H9 (cell line): ENCODE measurements around the gene HUS1. TPM values are rescaled to one million over a fixed set of nuclear protein-coding genes. Genes with fewer than 3 reads are reported as not detected.

Experiments
- DNase-seq: peaks from one replicate; pipeline ENCODE4 v3.0.0-alpha.2; 2017
- H2AFZ ChIP-seq: one replicate; pipeline ENCODE4 v1.6.1; 2013; ENCODE audit warnings: mild to moderate bottlenecking, low read length, control low read depth, moderate library complexity
- H2AK5ac ChIP-seq: 2 replicates; pipeline ENCODE4 v1.6.1; 2013; ENCODE audit warnings: low read length, control low read depth, mixed read lengths; ENCODE audit not compliant: insufficient read length
- H2BK120ac ChIP-seq: one replicate; pipeline ENCODE4 v1.6.1; 2013; ENCODE audit warnings: low read depth, mild to moderate bottlenecking, low read length, control low read depth, inconsistent platforms; ENCODE audit not compliant: poor library complexity, severe bottlenecking
- H2BK12ac ChIP-seq: 2 replicates; pipeline ENCODE4 v1.6.1; 2013; ENCODE audit warnings: low read length, control low read depth, mixed read lengths, low read depth; ENCODE audit not compliant: insufficient read length
- H2BK15ac ChIP-seq: 2 replicates; pipeline ENCODE4 v1.6.1; 2013; ENCODE audit warnings: low read depth, low read length, control low read depth
- H2BK20ac ChIP-seq: one replicate; pipeline ENCODE4 v1.6.1; 2013; ENCODE audit warnings: low read depth, mild to moderate bottlenecking, low read length, control low read depth, inconsistent platforms; ENCODE audit not compliant: poor library complexity, severe bottlenecking
- H2BK5ac ChIP-seq: 2 replicates; pipeline ENCODE4 v1.6.1; 2013; ENCODE audit warnings: low read length, control low read depth, mixed read lengths; ENCODE audit not compliant: insufficient read length
- H3K14ac ChIP-seq: 2 replicates; pipeline ENCODE4 v1.6.1; 2013; ENCODE audit warnings: low read length, control low read depth; ENCODE audit not compliant: insufficient read depth
- H3K18ac ChIP-seq: 2 replicates; pipeline ENCODE4 v1.6.1; 2013; ENCODE audit warnings: low read depth, mild to moderate bottlenecking, mixed read lengths, low read length, control low read depth; ENCODE audit not compliant: insufficient read length
- H3K23ac ChIP-seq: 2 replicates; pipeline ENCODE4 v1.6.1; 2013; ENCODE audit warnings: low read length, control low read depth, mixed read lengths, low read depth; ENCODE audit not compliant: insufficient read length
- H3K23me2 ChIP-seq: 2 replicates; pipeline ENCODE4 v1.6.1; 2013; ENCODE audit warnings: low read depth, mild to moderate bottlenecking, mixed read lengths, low read length, control low read depth; ENCODE audit not compliant: insufficient read length, poor library complexity, severe bottlenecking
- H3K27ac ChIP-seq: 2 replicates; pipeline ENCODE4 v1.5.1; 2013; ENCODE audit warnings: low read length, control low read depth, mixed read lengths, low read depth; ENCODE audit not compliant: insufficient read length
- H3K27me3 ChIP-seq: 2 replicates; pipeline ENCODE4 v1.6.1; 2013; ENCODE audit warnings: low read length, control low read depth, inconsistent platforms; ENCODE audit not compliant: insufficient read depth
- H3K4ac ChIP-seq: 2 replicates; pipeline ENCODE4 v1.6.1; 2013; ENCODE audit warnings: low read depth, mild to moderate bottlenecking, control low read depth, inconsistent platforms, low read length, moderate library complexity
- H3K4me1 ChIP-seq: 2 replicates; pipeline ENCODE4 v1.6.1; 2013; ENCODE audit warnings: low read length, control low read depth, inconsistent platforms; ENCODE audit not compliant: insufficient read depth
- H3K4me2 ChIP-seq: 2 replicates; pipeline ENCODE4 v1.6.1; 2013; ENCODE audit warnings: low read length, control low read depth, mixed read lengths; ENCODE audit not compliant: insufficient read length, insufficient read depth
- H3K56ac ChIP-seq: 2 replicates; pipeline ENCODE4 v1.6.1; 2013; ENCODE audit warnings: low read depth, mild to moderate bottlenecking, mixed read lengths, low read length, control low read depth; ENCODE audit not compliant: insufficient read length
- H3K79me1 ChIP-seq: 2 replicates; pipeline ENCODE4 v1.6.1; 2013; ENCODE audit warnings: low read depth, mild to moderate bottlenecking, moderate library complexity, low read length, control low read depth, inconsistent platforms; ENCODE audit not compliant: insufficient read depth, poor library complexity, severe bottlenecking
- H3K79me2 ChIP-seq: 2 replicates; pipeline ENCODE4 v1.6.1; 2013; ENCODE audit warnings: low read length, control low read depth, inconsistent platforms; ENCODE audit not compliant: insufficient read depth
- H3K9ac ChIP-seq: 2 replicates; pipeline ENCODE4 v1.6.1; 2013; ENCODE audit warnings: low read length, control low read depth, mixed read lengths; ENCODE audit not compliant: insufficient read length; ENCODE audit errors: extremely low read depth
- H3K9me3 ChIP-seq: one replicate; pipeline ENCODE4 v1.6.1; 2013; ENCODE audit warnings: low read depth, low read length, inconsistent platforms; ENCODE audit not compliant: control insufficient read depth
- H3T11ph ChIP-seq: one replicate; pipeline ENCODE4 v1.6.1; 2013; ENCODE audit warnings: mild to moderate bottlenecking, low read length, control low read depth, inconsistent platforms
- H4K20me1 ChIP-seq: one replicate; pipeline ENCODE4 v1.6.1; 2013; ENCODE audit not compliant: control insufficient read depth, insufficient read length, insufficient read depth
- H4K5ac ChIP-seq: 2 replicates; pipeline ENCODE4 v1.6.1; 2013; ENCODE audit warnings: low read depth, mild to moderate bottlenecking, mixed read lengths, low read length, control low read depth; ENCODE audit not compliant: insufficient read length
- H4K8ac ChIP-seq: replicated peaks from 2 replicates; pipeline ENCODE4 v1.6.1; 2013; ENCODE audit warnings: low read length, control low read depth, mixed read lengths, low read depth; ENCODE audit not compliant: insufficient read length
- H4K91ac ChIP-seq: 2 replicates; pipeline ENCODE4 v1.6.1; 2013; ENCODE audit warnings: low read depth, mild to moderate bottlenecking, moderate library complexity, mixed read lengths, low read length, control low read depth; ENCODE audit not compliant: insufficient read length
- H3K27ac Mint-ChIP-seq, 3 experiments: 2 replicates in 2 of 3; 3 replicates in 1 of 3; pipeline ENCODE4 v1.8.0; 2020 to 2021; ENCODE audit warnings: mixed read lengths in 3 of 3, mild to moderate bottlenecking in 1 of 3, moderate library complexity in 1 of 3
- H3K27me3 Mint-ChIP-seq: 2 replicates; pipeline ENCODE4 v1.8.0; 2021; ENCODE audit warnings: low read depth, mild to moderate bottlenecking, moderate library complexity, mixed read lengths
- H3K36me3 Mint-ChIP-seq, 3 experiments: 2 replicates in 2 of 3; 3 replicates in 1 of 3; pipeline ENCODE4 v1.8.0; 2020 to 2021; ENCODE audit warnings: low read depth in 3 of 3, mixed read lengths in 3 of 3; ENCODE audit not compliant: insufficient read depth in 1 of 3
- H3K4me1 Mint-ChIP-seq, 2 experiments: 2 replicates each; pipeline ENCODE4 v1.8.0; 2020; ENCODE audit warnings: mixed read lengths in 2 of 2
- H3K4me3 Mint-ChIP-seq, 2 experiments: 2 replicates in 1 of 2; 3 replicates in 1 of 2; pipeline ENCODE4 v1.8.0; 2020 to 2021; ENCODE audit warnings: mild to moderate bottlenecking in 2 of 2, mixed read lengths in 2 of 2, moderate library complexity in 1 of 2
- H3K9me3 Mint-ChIP-seq, 2 experiments: 2 replicates in 1 of 2; 3 replicates in 1 of 2; pipeline ENCODE4 v1.8.0; 2020; ENCODE audit warnings: mild to moderate bottlenecking in 2 of 2, mixed read lengths in 2 of 2, moderate library complexity in 1 of 2
- CTCF ChIP-seq: fragments of 200-600 bp; sonication (generic); conservative IDR thresholded peaks from 3 replicates; pipeline ENCODE4 v1.8.0; 2021; ENCODE audit warnings: antibody characterized with exemption, mild to moderate bottlenecking
- WGBS: extraction: QIAGEN DNeasy Blood & Tissue Kit; methylation state at CpG from one replicate; pipeline ENCODE4 v1.1.7; 2013; ENCODE audit warnings: missing lambda C conversion rate, low lambda C conversion rate, mixed read lengths; ENCODE audit not compliant: insufficient read length; ENCODE audit errors: extremely low coverage; 5-methylcytosine and 5-hydroxymethylcytosine counted together
- total RNA-seq: library from RNA; stranded (reverse); gene quantifications from 2 replicates; pipeline ENCODE4 v1.2.1, GENCODE V29; 2021

HUS1 gene
- total RNA-seq, 1 experiment from 2014 or later = 43.1 TPM

- Histone ChIP-seq H2BK20ac (no peak overlapping the region), H3K23ac (no peak overlapping the region), H2BK5ac (no peak overlapping the region), H2BK15ac (no peak overlapping the region), H4K5ac (no peak overlapping the region), H2AFZ (no peak overlapping the region), H3K27me3 (no peaks in the 10 kb centered on the region), H3T11ph (no peak overlapping the region), H3K56ac (no peak overlapping the region), H3K14ac (no peak overlapping the region), H2BK120ac (no peak overlapping the region), H3K9me3 (no peaks in the 10 kb centered on the region), H4K91ac (no peak overlapping the region), H3K23me2 (peaks cover 3% of the 10 kb centered on the region), H2AK5ac (no peak overlapping the region), H3K4me1 (peaks cover 3% of the 10 kb centered on the region; the same call in 1 of the 2 replicates), H4K8ac (no peak overlapping the region), H3K79me2 (peaks cover 3% of the 10 kb centered on the region; the same call in 1 of the 2 replicates), H4K20me1 (no peaks in the 10 kb centered on the region), H3K4me2 (no peak overlapping the region), H3K4ac (no peak overlapping the region), H3K79me1 (no peaks in the 10 kb centered on the region), H3K18ac (no peak overlapping the region), H2BK12ac (no peak overlapping the region), H3K9ac (no peak overlapping the region), H3K27ac (no peak overlapping the region)
- no peak overlapping the region for H3K4me3 Mint-ChIP-seq
- no CpG with 5 or more reads among the region's 1 CpG for WGBS
- peaks cover 54 to 89% (median 82%) of the 10 kb centered on the region in 3 experiments; a peak in 6 of 7 replicates for H3K36me3 Mint-ChIP-seq
- H3K4me1 Mint-ChIP-seq = peaks cover 15% of the 10 kb centered on the region in 2 experiments
- no peaks in the 10 kb centered on the region for H3K9me3 Mint-ChIP-seq
- no peak for DNase-seq
- no peaks in the 10 kb centered on the region for H3K27me3 Mint-ChIP-seq
- no peak for TF ChIP-seq CTCF
- no peak overlapping the region for H3K27ac Mint-ChIP-seq
Measured at GRCh38 chr7:47973739-47974138, 5.7 kb downstream of the HUS1 start.
